GM12873 (cell line): ENCODE data around the gene DYNLRB1.

Source experiments
- CTCF ChIP-seq: IDR thresholded peaks from 2 replicates; pipeline ENCODE4 v1.5.1; 2012; ENCODE audit warnings: low read depth, mild to moderate bottlenecking, moderate library complexity, low read length, control low read depth; ENCODE audit not compliant: insufficient read depth; ENCODE audit errors: missing control alignments

DYNLRB1 gene

DNA sequence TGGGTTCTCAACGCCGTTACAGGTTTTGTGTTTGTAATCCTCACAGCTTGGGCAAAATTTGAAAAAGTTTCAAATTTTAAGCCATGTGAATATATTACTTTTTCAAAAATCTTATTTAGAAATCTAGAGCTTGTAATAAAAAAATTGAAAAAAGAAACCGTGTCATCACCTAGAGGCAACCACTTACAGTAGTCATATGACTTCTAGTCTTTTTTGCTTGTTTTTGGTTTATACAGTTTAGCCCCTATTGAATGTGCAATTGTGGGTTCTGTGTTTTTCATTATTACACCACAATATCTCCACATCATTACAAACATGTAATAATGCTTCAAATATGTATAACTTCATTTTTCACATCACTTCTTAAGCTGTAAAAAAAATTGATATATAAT is 888 bp downstream of the DYNLRB1 start:
- no peak for TF ChIP-seq CTCF

DNA sequence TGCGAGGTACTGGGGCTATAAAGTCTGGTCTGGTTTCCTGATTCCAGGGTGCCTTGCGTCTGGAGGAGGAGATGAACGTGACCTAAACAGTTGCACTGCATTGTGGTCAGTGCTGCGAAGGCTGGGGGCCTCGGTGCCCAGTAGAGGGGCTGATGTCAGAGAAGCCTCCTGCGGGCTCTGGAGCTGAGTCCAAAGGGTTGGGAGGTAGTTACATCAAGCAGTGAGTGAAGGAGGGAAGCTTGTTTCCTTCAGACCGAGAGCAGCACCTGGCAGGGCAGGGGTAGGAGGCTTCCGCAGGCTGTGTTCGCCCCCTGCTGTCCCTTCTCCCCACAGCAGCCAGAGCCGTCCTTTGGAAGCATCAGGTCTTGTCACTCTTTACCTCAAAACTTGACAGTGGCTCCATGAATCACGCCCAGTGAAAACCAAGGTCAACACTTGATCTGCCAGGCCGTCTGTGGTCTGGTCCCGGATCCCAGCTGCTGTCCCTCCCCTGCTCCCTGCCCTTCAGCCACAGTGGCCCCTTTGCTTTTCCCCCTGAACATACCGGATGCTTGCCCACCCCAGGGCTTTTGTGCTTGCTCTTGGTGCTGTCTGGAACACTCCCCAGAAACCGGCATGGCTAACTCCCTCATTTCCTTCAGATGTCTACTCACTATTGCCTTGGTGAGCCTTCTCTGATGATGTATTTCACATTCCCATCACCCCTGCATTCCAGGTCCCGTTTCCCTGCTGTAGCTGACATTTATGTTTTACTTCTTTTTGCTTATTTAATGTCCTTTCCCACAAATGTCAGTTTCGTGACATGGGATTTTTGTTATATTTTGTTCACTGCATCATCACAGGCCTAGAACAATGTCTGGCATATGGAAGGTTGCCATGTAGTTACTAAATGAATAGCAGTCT is 7.0 kb downstream of the DYNLRB1 start:
- peak; percentile 88 for TF ChIP-seq CTCF

DNA sequence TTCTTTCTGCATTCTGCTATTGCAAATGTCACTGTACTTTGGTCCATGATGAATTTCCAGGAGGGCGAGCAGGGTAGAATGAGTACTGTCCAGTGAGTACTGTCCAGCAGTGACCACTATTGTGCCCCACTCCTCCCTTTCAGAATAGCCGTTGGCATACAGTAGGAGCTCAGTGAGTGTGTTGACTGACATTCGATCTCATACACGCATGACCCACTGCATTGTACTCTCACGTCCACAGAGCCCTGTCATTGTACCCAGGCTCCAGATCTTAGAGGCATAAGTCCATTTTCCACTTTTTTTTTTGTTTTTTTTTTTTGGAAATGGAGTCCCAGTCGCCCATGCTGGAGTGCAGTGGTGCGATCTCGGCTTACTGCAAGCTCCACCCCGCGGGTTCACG is 8.2 kb downstream of the DYNLRB1 start:
- no peak for TF ChIP-seq CTCF

- no peak for TF ChIP-seq CTCF
These were observed 9.1 kb downstream of the DYNLRB1 start for GRCh38 chr20:34525342-34525708.

GRCh38 chr20:34525709-34526416 is 9.6 kb downstream of the DYNLRB1 start:
- TF ChIP-seq CTCF, result no peak

DNA sequence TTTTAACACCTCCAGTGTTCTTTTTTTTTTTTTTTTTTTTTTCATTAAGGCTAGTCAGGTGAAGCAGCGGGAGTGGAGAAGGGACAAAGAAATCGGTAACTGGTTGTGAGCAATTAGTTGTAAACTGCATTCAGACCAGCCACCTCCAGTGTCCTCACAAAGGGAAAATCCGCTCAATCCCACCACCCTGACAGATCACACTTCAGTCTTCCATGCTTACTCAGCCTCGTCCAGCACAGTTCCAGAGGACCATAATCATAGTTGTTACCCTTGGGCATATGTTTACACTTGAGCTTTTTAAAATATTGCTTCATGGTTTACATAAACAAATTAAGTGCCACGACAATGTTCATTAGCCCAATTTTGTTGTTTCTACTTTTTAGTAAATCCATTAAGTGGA is 10.2 kb downstream of the DYNLRB1 start:
- TF ChIP-seq CTCF, result no peak

- no peak for TF ChIP-seq CTCF
These were observed 10.8 kb downstream of the DYNLRB1 start for GRCh38 chr20:34527016-34527415.
